H1 (cell line): ENCODE data around the gene NCOA1. TPM values are rescaled to one million over a fixed set of nuclear protein-coding genes. Genes with fewer than 3 reads are reported as not detected.

ENCODE experiments used
- CTCF ChIA-PET: fragments of 300-600 bp; sonication (Branson Sonifier 250); formaldehyde crosslinking; loops from one replicate; lab custom pipeline; 2021; ENCODE audit not compliant: partially characterized antibody; lab: Charles Lee
- POLR2A ChIA-PET: fragments of 300-600 bp; sonication (Branson Sonifier 250); formaldehyde crosslinking; loops from one replicate; lab custom pipeline; 2021; ENCODE audit warnings: inconsistent platforms; ENCODE audit not compliant: partially characterized antibody; lab: Charles Lee
- DNase-seq, 2 experiments: peaks; one replicate each; pipeline versions ENCODE4 v3.0.0 to v3.0.0-alpha.2; 2010 to 2022; ENCODE audit warnings: low spot score in 2 of 2, low read depth in 1 of 2, mixed read lengths in 1 of 2
- FAIRE-seq: peaks from 2 replicates; lab custom pipeline; 2011; peaks lifted over from hg19 to GRCh38; lab: Jason Lieb, UNC
- H2AFZ ChIP-seq: 2 replicates; pipeline ENCODE4 v1.8.1; 2012; ENCODE audit warnings: low read length, inconsistent platforms
- H2AK5ac ChIP-seq: 2 replicates; pipeline ENCODE4 v1.6.1; 2013; ENCODE audit warnings: low read depth, low read length
- H2BK120ac ChIP-seq: replicated peaks from 2 replicates; pipeline ENCODE3; 2013; ENCODE audit warnings: low read depth, low read length, inconsistent platforms
- H2BK12ac ChIP-seq: 2 replicates; pipeline ENCODE4 v1.6.1; 2013; ENCODE audit warnings: low read depth, low read length
- H2BK15ac ChIP-seq: 2 replicates; pipeline ENCODE4 v1.6.1; 2013; ENCODE audit warnings: low read length
- H2BK20ac ChIP-seq: 2 replicates; pipeline ENCODE4 v1.6.1; 2013; ENCODE audit warnings: low read length
- H2BK5ac ChIP-seq: 2 replicates; pipeline ENCODE4 v1.6.1; 2013; ENCODE audit warnings: low read depth, low read length
- H3K14ac ChIP-seq: 2 replicates; pipeline ENCODE4 v1.6.1; 2013; ENCODE audit warnings: inconsistent platforms; ENCODE audit not compliant: insufficient read length
- H3K18ac ChIP-seq: 2 replicates; pipeline ENCODE4 v1.6.1; 2013; ENCODE audit warnings: low read length; ENCODE audit errors: extremely low read depth
- H3K23ac ChIP-seq: 2 replicates; pipeline ENCODE4 v1.6.1; 2013; ENCODE audit warnings: inconsistent platforms; ENCODE audit not compliant: insufficient read length
- H3K23me2 ChIP-seq: 2 replicates; pipeline ENCODE4 v1.6.1; 2013; ENCODE audit warnings: low read depth, low read length
- H3K27ac ChIP-seq: 2 replicates; pipeline ENCODE4 v1.6.1; 2011; ENCODE audit warnings: low read depth, low read length, inconsistent platforms
- H3K27me3 ChIP-seq, 4 experiments: replicated peaks in 1 of 4; 1 replicate in 1 of 4; 2 replicates in 3 of 4; pipeline versions ENCODE4 v1.6.1 to v1.8.1; 2011 to 2013; ENCODE audit warnings: low read length in 3 of 4, mild to moderate bottlenecking in 3 of 4, inconsistent platforms in 2 of 4, mixed read lengths in 2 of 4, moderate library complexity in 1 of 4; ENCODE audit not compliant: control insufficient read depth in 3 of 4, insufficient read depth in 3 of 4; ENCODE audit errors: extremely low read depth in 1 of 4
- H3K36me3 ChIP-seq, 4 experiments: 2 replicates each; pipeline versions ENCODE4 v1.6.1 to v1.8.1; 2011 to 2013; ENCODE audit warnings: mild to moderate bottlenecking in 4 of 4, low read length in 3 of 4, moderate library complexity in 2 of 4, control low read depth in 1 of 4, inconsistent platforms in 1 of 4; ENCODE audit not compliant: insufficient read depth in 4 of 4, control insufficient read depth in 2 of 4
- H3K4ac ChIP-seq: replicated peaks from 2 replicates; pipeline ENCODE3; 2013; ENCODE audit warnings: low read length, low read depth, mixed read lengths, inconsistent platforms; ENCODE audit not compliant: insufficient read length
- H3K4me1 ChIP-seq, 4 experiments: replicated peaks in 1 of 4; 1 replicate in 1 of 4; 2 replicates in 3 of 4; pipeline versions ENCODE4 v1.6.1 to v1.8.1; 2011 to 2013; ENCODE audit warnings: low read length in 3 of 4, inconsistent platforms in 2 of 4, mixed read lengths in 1 of 4; ENCODE audit not compliant: insufficient read depth in 4 of 4, control insufficient read depth in 3 of 4
- H3K4me2 ChIP-seq, 2 experiments: 2 replicates each; pipeline versions ENCODE4 v1.6.1 to v1.8.1; 2011 to 2013; ENCODE audit warnings: low read depth in 2 of 2, low read length in 2 of 2, control low read depth in 1 of 2, inconsistent platforms in 1 of 2, mild to moderate bottlenecking in 1 of 2; ENCODE audit not compliant: insufficient read depth in 1 of 2
- H3K4me3 ChIP-seq, 4 experiments: fragments of 200-600, 300-600 bp in 1 of 4; sonication (generic), shearing (Covaris generic), sonication (Bioruptor Twin) in 1 of 4; 2 replicates each; pipeline versions ENCODE4 v1.5.1 to v1.8.1; 2011 to 2016; ENCODE audit warnings: low read length in 4 of 4, low read depth in 3 of 4, control low read depth in 2 of 4, inconsistent platforms in 2 of 4, mild to moderate bottlenecking in 2 of 4, mixed read lengths in 1 of 4, moderate library complexity in 1 of 4; ENCODE audit not compliant: insufficient read depth in 2 of 4; ENCODE audit errors: extremely low read depth in 1 of 4
- H3K56ac ChIP-seq: replicated peaks from 2 replicates; pipeline ENCODE3; 2013; ENCODE audit warnings: low read depth, mild to moderate bottlenecking, mixed read lengths, low read length, inconsistent platforms; ENCODE audit not compliant: insufficient read length
- H3K79me1 ChIP-seq: 2 replicates; pipeline ENCODE4 v1.6.1; 2013; ENCODE audit warnings: low read depth, low read length, control low read depth
- H3K79me2 ChIP-seq, 2 experiments: 2 replicates each; pipeline versions ENCODE4 v1.6.1 to v1.8.1; 2012 to 2013; ENCODE audit warnings: low read length in 2 of 2, mild to moderate bottlenecking in 2 of 2, inconsistent platforms in 1 of 2; ENCODE audit not compliant: insufficient read depth in 2 of 2, control insufficient read depth in 1 of 2
- H3K9ac ChIP-seq, 4 experiments: replicated peaks in 1 of 4; 1 replicate in 1 of 4; 2 replicates in 3 of 4; pipeline versions ENCODE4 v1.6.1 to v1.8.1; 2011 to 2013; ENCODE audit warnings: low read depth in 3 of 4, low read length in 3 of 4, control low read depth in 2 of 4, mild to moderate bottlenecking in 2 of 4, moderate library complexity in 2 of 4, inconsistent platforms in 1 of 4; ENCODE audit errors: extremely low read depth in 1 of 4
- H3K9me3 ChIP-seq, 2 experiments: 2 replicates each; pipeline versions ENCODE4 v1.6.1 to v1.8.1; 2012 to 2013; ENCODE audit warnings: mild to moderate bottlenecking in 2 of 2, moderate library complexity in 2 of 2, control low read depth in 1 of 2, inconsistent platforms in 1 of 2, low read depth in 1 of 2, low read length in 1 of 2, mixed read lengths in 1 of 2; ENCODE audit not compliant: insufficient read depth in 2 of 2
- H4K20me1 ChIP-seq, 2 experiments: replicated peaks in 1 of 2; 2 replicates each; pipeline versions ENCODE3 to v1.8.1; 2011 to 2013; ENCODE audit warnings: inconsistent platforms in 2 of 2, low read length in 2 of 2, mild to moderate bottlenecking in 1 of 2; ENCODE audit not compliant: insufficient read depth in 2 of 2, control insufficient read depth in 1 of 2
- H4K5ac ChIP-seq: 2 replicates; pipeline ENCODE4 v1.6.1; 2013; ENCODE audit warnings: low read length, low read depth, mixed read lengths, inconsistent platforms; ENCODE audit not compliant: insufficient read length
- H4K8ac ChIP-seq: 2 replicates; pipeline ENCODE4 v1.8.0; 2013; ENCODE audit warnings: mild to moderate bottlenecking, moderate library complexity, low read length, inconsistent platforms; ENCODE audit not compliant: insufficient read depth; ENCODE audit errors: extremely low read depth
- H4K91ac ChIP-seq: replicated peaks from 2 replicates; pipeline ENCODE3; 2013; ENCODE audit warnings: low read length, mixed read lengths, inconsistent platforms; ENCODE audit not compliant: insufficient read length
- ATF2 ChIP-seq: IDR thresholded peaks from 2 replicates; pipeline ENCODE4 v1.6.1; 2012; ENCODE audit warnings: low read length, inconsistent platforms
- BACH1 ChIP-seq: IDR thresholded peaks from 2 replicates; pipeline ENCODE4 v1.6.1; 2012; ENCODE audit warnings: low read length, improper control_type of control experiment
- CHD2 ChIP-seq: IDR thresholded peaks from 2 replicates; pipeline ENCODE4 v1.6.1; 2012; ENCODE audit warnings: low read length, improper control_type of control experiment
- EZH2 ChIP-seq: fragments of 200-600 bp; sonication (generic); IDR thresholded peaks from 2 replicates; pipeline ENCODE4 v1.7.1; 2012; ENCODE audit warnings: low read depth, mild to moderate bottlenecking, moderate library complexity, low read length, inconsistent platforms; ENCODE audit not compliant: severe bottlenecking
- NRF1 ChIP-seq: IDR thresholded peaks from 2 replicates; pipeline ENCODE4 v1.6.1; 2011; ENCODE audit warnings: mild to moderate bottlenecking, low read depth, low read length, improper control_type of control experiment
- RBBP5 ChIP-seq: IDR thresholded peaks from 2 replicates; pipeline ENCODE4 v1.7.1; 2012; ENCODE audit warnings: low read depth, mild to moderate bottlenecking, inconsistent platforms, low read length, moderate library complexity, borderline replicate concordance
- SP2 ChIP-seq: IDR thresholded peaks from 2 replicates; pipeline ENCODE4 v1.6.1; 2012; ENCODE audit warnings: mild to moderate bottlenecking, low read length, inconsistent platforms
- TAF7 ChIP-seq: optimal IDR thresholded peaks from 2 replicates; pipeline ENCODE3; 2011; ENCODE audit warnings: low read depth, mild to moderate bottlenecking, inconsistent platforms, low read length, moderate library complexity, borderline replicate concordance
- WGBS, 2 experiments: shearing (Covaris generic) in 1 of 2; methylation state at CpG; one replicate each; pipeline versions ENCODE4 v1.1.6 to v1.1.7; 2013 to 2015; ENCODE audit warnings: low lambda C conversion rate in 2 of 2, mixed read lengths in 2 of 2, inconsistent platforms in 1 of 2, low coverage in 1 of 2, missing lambda C conversion rate in 1 of 2; ENCODE audit not compliant: insufficient replicate concordance in 2 of 2, insufficient coverage in 1 of 2, insufficient read length in 1 of 2; ENCODE audit errors: extremely low coverage in 1 of 2, missing lambda C conversion rate in 1 of 2; 5-methylcytosine and 5-hydroxymethylcytosine counted together
- polyA plus RNA-seq, 7 experiments: library from polyadenylated mRNA; depleted of rRNA in 3 of 7; stranded (reverse) in 5 of 7; unstranded in 2 of 7; fragments of >200 nt in 5 of 7; fragments of 200-250 nt in 2 of 7; gene quantifications; 1 replicate in 5 of 7; 2 replicates in 1 of 7; 4 replicates in 1 of 7; pipeline versions ENCODE4 v1.2.1 to v1.2.3, GENCODE V29; 2011 to 2013; ENCODE audit warnings: missing spikeins in 2 of 7, mixed read lengths in 2 of 7
- total RNA-seq: library from RNA; stranded (reverse); fragmentation: NEBNext Ultra II Directional; extraction: Animal tissue kit (Norgen Biotek cat#: 25700); gene quantifications from 2 replicates; pipeline ENCODE4 v1.2.1, GENCODE V29; 2021
- TF ChIP-seq, protein P1 (sequence below): IDR thresholded peaks from 2 replicates; pipeline ENCODE4 v1.6.1; 2012; ENCODE audit warnings: inconsistent platforms

NCOA1 gene
- total and polyA plus RNA-seq, 2 of the 8 experiments (the other 6 are each of a cell fraction or from before 2014, with no cell fraction given) = 12.8 to 17.9 TPM

DNA sequence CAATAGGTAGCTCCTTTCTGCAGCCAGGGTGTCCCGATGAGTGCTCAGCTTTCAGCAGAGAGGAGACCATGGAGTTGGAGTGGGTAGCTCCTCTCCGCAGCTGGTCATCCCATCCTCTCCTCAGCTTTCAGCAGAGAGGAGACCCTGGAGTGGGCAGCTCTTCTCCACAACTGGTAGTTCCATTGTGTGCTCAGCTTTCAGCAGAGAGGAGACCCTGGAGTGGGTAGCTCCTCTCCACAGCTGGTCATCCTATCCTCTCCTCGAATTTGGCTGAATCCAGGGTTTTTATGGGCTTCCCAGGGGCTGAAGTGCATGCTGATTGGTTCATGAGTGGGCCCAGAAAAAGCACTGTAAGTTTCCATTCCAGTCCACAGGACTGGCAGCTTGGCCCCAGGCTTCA, 75.2 kb downstream of the NCOA1 start:
- no peak for DNase-seq
- H4K20me1 ChIP-seq = no peaks in the 10 kb centered on the region

More for the DNA sequence above, 75.2 kb downstream of the NCOA1 start:
- 0 out of 2 replicates have a peak, but pooled peaks cover 2% of the 10 kb centered on the region for H3K79me1 ChIP-seq
- no peaks in the 10 kb centered on the region for H3K27me3 ChIP-seq
- WGBS, 2 experiments = 90% methylated on average over 3 of the region's 3 CpGs; no CpG with 5 or more reads in 1 of the 2 experiments
- no peak overlapping the region for H3K9ac ChIP-seq
- H3K14ac ChIP-seq = no peak overlapping the region
- no peak for TF ChIP-seq RBBP5
- TF ChIP-seq CHD2 = no peak
- no peak for TF ChIP-seq ATF2
- TF ChIP-seq SP2 = no peak
- TF ChIP-seq, protein P1, sequence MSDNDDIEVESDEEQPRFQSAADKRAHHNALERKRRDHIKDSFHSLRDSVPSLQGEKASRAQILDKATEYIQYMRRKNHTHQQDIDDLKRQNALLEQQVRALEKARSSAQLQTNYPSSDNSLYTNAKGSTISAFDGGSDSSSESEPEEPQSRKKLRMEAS = no peak
- no peak for TF ChIP-seq TAF7
- no peak for TF ChIP-seq NRF1
- no peak for TF ChIP-seq EZH2
- no peak for TF ChIP-seq BACH1
- H3K36me3 ChIP-seq = peaks cover 0 to 11% (median 4%) of the 10 kb centered on the region in 4 experiments; a peak in 2 of 8 replicates
- H3K9me3 ChIP-seq = peaks cover 9 to 11% of the 10 kb centered on the region in 2 experiments; a peak in 3 of 4 replicates
- ChIA-PET CTCF (interaction anchor here (0.8 to 1.9 kb wide), 3 partner anchors 9 to 156 kb away, joined by 3 to 6 read pairs (median 3); no protein-coding TSS in a partner anchor), POLR2A (interaction anchor here (0.8 kb wide), 1 partner anchor 49 kb away, joined by 3 read pairs; no protein-coding TSS in a partner anchor)
- no peak for FAIRE-seq
- no peak overlapping the region for H3K4me2 ChIP-seq
- no peak overlapping the region for H2BK5ac ChIP-seq
- H3K79me2 ChIP-seq = no peaks in the 10 kb centered on the region
- no peak overlapping the region for H2AFZ ChIP-seq
- no peaks in the 10 kb centered on the region for H3K23me2 ChIP-seq
- H3K4ac ChIP-seq = no peak overlapping the region
- H3K4me1 ChIP-seq = no peaks in the 10 kb centered on the region; a peak in 1 of 7 replicates
- H2BK15ac ChIP-seq = no peak overlapping the region
- no peak overlapping the region for H3K27ac ChIP-seq
- no peak overlapping the region for H2AK5ac ChIP-seq
- H2BK20ac ChIP-seq = no peak overlapping the region
- H4K91ac ChIP-seq = no peak overlapping the region
- no peak overlapping the region for H2BK12ac ChIP-seq
- no peak overlapping the region for H3K23ac ChIP-seq
- no peak overlapping the region for H4K8ac ChIP-seq
- H3K4me3 ChIP-seq = no peak overlapping the region
- no peak overlapping the region for H3K56ac ChIP-seq
- no peak overlapping the region for H4K5ac ChIP-seq
- H2BK120ac ChIP-seq = no peak overlapping the region
- H3K18ac ChIP-seq = no peak overlapping the region
